ENCODE results near the gene IL15RA.
"Not testable (repeated sequence)": the region's sequence is repeated elsewhere in the genome, so short reads cannot be mapped to it uniquely, and the experiment has no call there.

The IL15RA gene

GRCh38 chr10:5918763-5919162 is 58.6 kb downstream of the IL15RA start:
- DNase-seq = no peak

- no peak for DNase-seq
These were observed 60.0 kb downstream of the IL15RA start for GRCh38 chr10:5917305-5917704.

GRCh38 chr10:5915451-5915850 is 61.9 kb downstream of the IL15RA start:
- DNase-seq = no peak

- no peak for DNase-seq
These were observed 63.6 kb downstream of the IL15RA start for GRCh38 chr10:5913736-5914135.

GRCh38 chr10:5911670-5912069 is 65.7 kb downstream of the IL15RA start:
- no peak for DNase-seq

GRCh38 chr10:5910323-5911100 is 66.8 kb downstream of the IL15RA start:
- no peak for DNase-seq

GRCh38 chr10:5908676-5909075 is 68.7 kb downstream of the IL15RA start:
- not testable (repeated sequence) for DNase-seq

GRCh38 chr10:5906651-5907050 is 70.7 kb downstream of the IL15RA start:
- DNase-seq = no peak

- DNase-seq = no peak
These were observed 71.4 kb downstream of the IL15RA start for GRCh38 chr10:5905854-5906507.

- no peak for DNase-seq
These were observed 73.1 kb downstream of the IL15RA start for GRCh38 chr10:5904227-5904626.

GRCh38 chr10:5903563-5903962 is 73.8 kb downstream of the IL15RA start:
- DNase-seq = no peak

- no peak for DNase-seq
These were observed 74.7 kb downstream of the IL15RA start for GRCh38 chr10:5902511-5903274.

Data from NCI-H774 (cell line).